Measurements from ENCODE around the gene BPIFB4. TPM values are rescaled to one million over a fixed set of nuclear protein-coding genes. Genes with fewer than 3 reads are reported as not detected.

BPIFB4 gene
- total RNA-seq, 6 experiments from 2014 or later, result not detected

DNA sequence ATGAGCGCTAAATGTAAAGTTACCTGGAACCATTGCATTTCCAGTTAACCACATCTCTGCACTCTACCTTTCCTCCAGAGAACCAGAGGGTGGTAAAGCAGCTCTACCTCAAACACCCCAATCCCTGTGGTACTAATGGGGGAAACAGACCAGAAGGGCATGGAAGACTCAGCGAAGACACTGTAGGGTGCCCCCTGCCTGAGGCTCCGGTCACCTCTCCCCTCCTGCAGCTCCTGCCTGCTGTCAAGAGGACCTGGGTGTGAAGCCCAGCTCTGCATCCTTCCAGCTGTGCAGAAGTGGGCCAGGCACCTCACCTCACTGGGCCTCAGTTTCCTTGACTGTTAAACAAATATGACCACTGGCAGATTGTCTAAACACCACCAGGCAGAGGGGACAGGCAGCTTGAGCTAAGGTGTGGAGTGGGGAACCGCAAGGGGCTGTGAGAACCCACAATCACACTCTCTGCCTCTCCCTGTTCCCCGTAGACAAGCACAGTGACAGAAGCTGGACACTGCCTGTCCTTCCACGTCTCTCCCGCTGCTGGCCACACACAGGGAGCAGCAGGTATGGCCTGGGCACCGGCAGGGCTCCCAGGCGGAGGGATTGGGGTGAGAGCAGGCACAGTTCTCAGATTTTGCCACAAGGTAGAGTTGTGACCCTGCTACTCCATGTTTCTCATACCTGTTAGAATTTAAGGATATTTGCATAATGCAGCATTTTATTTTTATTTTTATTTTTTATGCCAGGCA lies 79.4 kb downstream of the BPIFB4 start:
- no peaks in the 10 kb centered on the region for H3K9me3 Mint-ChIP-seq
- no peak overlapping the region for H3K27ac Mint-ChIP-seq
- peaks cover 26% of the 10 kb centered on the region for H3K27me3 Mint-ChIP-seq (ENCODE audit: insufficient read depth)

DNA sequence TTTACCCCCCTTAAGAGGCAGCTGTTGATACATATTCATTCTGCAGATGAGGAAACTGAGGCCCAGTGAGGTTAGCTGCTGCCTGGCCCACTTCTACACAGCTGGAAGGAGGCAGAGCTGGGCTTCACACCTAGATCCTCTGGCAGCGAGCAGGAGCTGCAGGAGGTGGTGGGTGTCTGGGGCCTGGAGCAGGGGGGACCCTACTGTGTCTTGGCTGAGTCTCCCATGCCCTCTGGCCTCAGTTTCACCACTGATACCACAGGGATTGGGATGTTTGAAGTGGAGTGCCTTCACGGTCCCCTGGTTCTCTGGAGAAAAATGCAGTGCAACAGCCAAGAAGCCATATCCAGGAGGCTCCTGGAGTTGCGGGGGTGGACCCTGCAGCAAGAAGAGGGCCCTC lies 80.3 kb downstream of the BPIFB4 start:
- H3K27ac Mint-ChIP-seq, result no peak overlapping the region
- TF ChIP-seq, protein P1, sequence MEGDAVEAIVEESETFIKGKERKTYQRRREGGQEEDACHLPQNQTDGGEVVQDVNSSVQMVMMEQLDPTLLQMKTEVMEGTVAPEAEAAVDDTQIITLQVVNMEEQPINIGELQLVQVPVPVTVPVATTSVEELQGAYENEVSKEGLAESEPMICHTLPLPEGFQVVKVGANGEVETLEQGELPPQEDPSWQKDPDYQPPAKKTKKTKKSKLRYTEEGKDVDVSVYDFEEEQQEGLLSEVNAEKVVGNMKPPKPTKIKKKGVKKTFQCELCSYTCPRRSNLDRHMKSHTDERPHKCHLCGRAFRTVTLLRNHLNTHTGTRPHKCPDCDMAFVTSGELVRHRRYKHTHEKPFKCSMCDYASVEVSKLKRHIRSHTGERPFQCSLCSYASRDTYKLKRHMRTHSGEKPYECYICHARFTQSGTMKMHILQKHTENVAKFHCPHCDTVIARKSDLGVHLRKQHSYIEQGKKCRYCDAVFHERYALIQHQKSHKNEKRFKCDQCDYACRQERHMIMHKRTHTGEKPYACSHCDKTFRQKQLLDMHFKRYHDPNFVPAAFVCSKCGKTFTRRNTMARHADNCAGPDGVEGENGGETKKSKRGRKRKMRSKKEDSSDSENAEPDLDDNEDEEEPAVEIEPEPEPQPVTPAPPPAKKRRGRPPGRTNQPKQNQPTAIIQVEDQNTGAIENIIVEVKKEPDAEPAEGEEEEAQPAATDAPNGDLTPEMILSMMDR (IDR thresholded peaks at IDR 0.05), result no peak
- no peaks in the 10 kb centered on the region for H3K4me1 Mint-ChIP-seq (ENCODE audit: low read depth)
- peaks cover 29% of the 10 kb centered on the region for H3K27me3 Mint-ChIP-seq (ENCODE audit: insufficient read depth)
- H3K36me3 Mint-ChIP-seq (ENCODE audit: low read depth), result no peaks in the 10 kb centered on the region
- H3K9me3 Mint-ChIP-seq, result no peaks in the 10 kb centered on the region
- no peak for DNase-seq
- no peak overlapping the region for H3K4me3 Mint-ChIP-seq

More for the DNA sequence above, 79.4 kb downstream of the BPIFB4 start:
- Mint-ChIP-seq H3K4me1 (ENCODE audit: low read depth) (no peaks in the 10 kb centered on the region), H3K36me3 (ENCODE audit: low read depth) (no peaks in the 10 kb centered on the region), H3K4me3 (no peak overlapping the region)
- no peak for DNase-seq
- TF ChIP-seq, protein P1 (IDR thresholded peaks at IDR 0.05), result no peak

DNA sequence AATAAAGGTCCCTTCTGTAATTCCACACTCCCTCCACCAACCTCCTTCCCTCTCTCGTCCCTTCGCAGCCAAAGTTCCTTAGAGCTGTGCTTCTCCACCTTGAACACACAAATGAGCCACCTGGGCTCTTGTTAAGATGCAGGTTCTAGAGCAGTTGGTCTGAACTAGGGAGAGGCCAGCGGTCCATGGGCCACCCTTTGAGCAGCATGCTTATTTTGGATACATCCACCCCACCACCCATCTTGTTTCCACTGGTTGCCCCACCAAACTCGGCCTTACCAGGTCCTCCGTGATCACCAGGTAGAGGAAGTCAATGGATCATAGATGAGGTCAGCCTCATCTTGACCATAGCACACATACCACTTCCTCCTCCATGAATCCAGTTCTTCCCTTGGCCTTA lies 81.2 kb downstream of the BPIFB4 start:
- no peak overlapping the region for H3K27ac Mint-ChIP-seq
- H3K36me3 Mint-ChIP-seq (ENCODE audit: low read depth), result no peaks in the 10 kb centered on the region
- TF ChIP-seq, protein P1 (IDR thresholded peaks at IDR 0.05), result no peak
- no peak for DNase-seq
- H3K27me3 Mint-ChIP-seq (ENCODE audit: insufficient read depth), result peaks cover 31% of the 10 kb centered on the region
- H3K4me1 Mint-ChIP-seq (ENCODE audit: low read depth), result no peaks in the 10 kb centered on the region
- H3K4me3 Mint-ChIP-seq, result no peak overlapping the region
- H3K9me3 Mint-ChIP-seq, result no peaks in the 10 kb centered on the region

Other genes starting within 250 kb of the BPIFB4 start
- gene EFCAB8, start 220.7 kb upstream of the BPIFB4 start, total RNA-seq (2021; fragmentation: NEBNext Ultra II Directional; extraction: Animal tissue kit (Norgen Biotek cat#: 25700)), result not detected
- not detected for gene SUN5, start 75.2 kb upstream of the BPIFB4 start, total RNA-seq (2021; fragmentation: NEBNext Ultra II Directional; extraction: Animal tissue kit (Norgen Biotek cat#: 25700))
- gene BPIFB2, start 71.9 kb upstream of the BPIFB4 start, total RNA-seq (2021; fragmentation: NEBNext Ultra II Directional; extraction: Animal tissue kit (Norgen Biotek cat#: 25700)), result not detected
- gene BPIFB6, start 48.0 kb upstream of the BPIFB4 start, total RNA-seq (2021; fragmentation: NEBNext Ultra II Directional; extraction: Animal tissue kit (Norgen Biotek cat#: 25700)), result not detected
- gene BPIFB3, start 25.7 kb upstream of the BPIFB4 start, total RNA-seq (2021; fragmentation: NEBNext Ultra II Directional; extraction: Animal tissue kit (Norgen Biotek cat#: 25700)), result not detected
- not detected for gene BPIFA2, start 88.5 kb downstream of the BPIFB4 start, total RNA-seq (2021; fragmentation: NEBNext Ultra II Directional; extraction: Animal tissue kit (Norgen Biotek cat#: 25700))
- gene BPIFA3, start 137.7 kb downstream of the BPIFB4 start, total RNA-seq (2021; fragmentation: NEBNext Ultra II Directional; extraction: Animal tissue kit (Norgen Biotek cat#: 25700)), result not detected
- not detected for gene BPIFA1, start 156.4 kb downstream of the BPIFB4 start, total RNA-seq (2021; fragmentation: NEBNext Ultra II Directional; extraction: Animal tissue kit (Norgen Biotek cat#: 25700))
- not detected for gene BPIFB1, start 203.6 kb downstream of the BPIFB4 start, total RNA-seq (2021; fragmentation: NEBNext Ultra II Directional; extraction: Animal tissue kit (Norgen Biotek cat#: 25700))

Measured in HFFc6 (cell line).